GM12891 (cell line): ENCODE measurements around the gene SCARB1.

ENCODE experiments used
- POLR2A ChIP-seq: IDR thresholded peaks from 2 replicates; pipeline ENCODE4 v1.6.1; 2011; ENCODE audit warnings: low read depth, low read length, control low read depth
- POLR2AphosphoS5 ChIP-seq: IDR thresholded peaks from 2 replicates; pipeline ENCODE4 v1.6.1; 2011; ENCODE audit warnings: low read depth, low read length, control low read depth
- TAF1 ChIP-seq: IDR thresholded peaks from 2 replicates; pipeline ENCODE4 v1.6.1; 2011; ENCODE audit warnings: low read depth, low read length, control low read depth

DNA sequence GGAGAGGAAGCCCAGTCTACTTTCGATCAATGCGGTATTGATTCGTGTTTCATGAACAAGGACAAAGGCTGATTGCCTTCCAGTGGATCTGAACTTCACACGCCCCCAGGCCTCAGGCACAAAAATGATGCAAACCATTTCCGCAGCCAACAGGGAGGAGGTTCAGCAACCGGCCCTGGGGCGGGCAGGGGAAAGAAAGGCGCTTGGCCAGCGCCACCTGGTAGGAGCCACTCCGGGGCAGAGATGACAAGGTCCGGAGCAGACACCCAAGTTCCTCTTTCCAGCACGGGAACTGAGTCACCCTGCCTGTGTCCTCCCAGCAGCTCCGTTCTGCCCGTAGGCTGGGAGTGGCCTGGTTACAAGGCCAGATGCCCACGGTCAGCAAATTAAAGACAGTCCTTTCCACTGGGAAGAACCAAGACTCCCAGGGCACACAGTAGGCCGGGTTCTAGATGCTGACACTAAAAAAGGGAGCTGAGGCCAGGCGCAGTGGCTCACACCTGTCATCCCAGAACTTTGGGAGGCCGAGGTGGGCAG is 136.3 kb downstream of the SCARB1 start:
- no peak for TF ChIP-seq TAF1
- TF ChIP-seq POLR2AphosphoS5: no peak
- TF ChIP-seq POLR2A: no peak
